GM23338 (cell line): ENCODE measurements around the gene SKP2. TPM values are rescaled to one million over a fixed set of nuclear protein-coding genes. Genes with fewer than 3 reads are reported as not detected.
A peak's percentile ranks its signal among the peaks of the same experiment; 100 is the strongest.

Source experiments
- ATAC-seq: fragments of 200-7000 bp; cut with Tn5 transposase; 3 replicates; pipeline ENCODE4 v1.9.1; 2020
- DNase-seq: peaks from one replicate; pipeline ENCODE4 v3.0.0-alpha.2; 2015; ENCODE audit warnings: low spot score
- H2AFZ ChIP-seq: fragments of 200-600 bp; sonication (generic); 2 replicates; pipeline ENCODE4 v1.8.0; 2016; ENCODE audit warnings: antibody characterized with exemption, mild to moderate bottlenecking, moderate library complexity
- H3F3A ChIP-seq: fragments of 200-600 bp; sonication (generic); replicated peaks from 2 replicates; pipeline ENCODE4 v1.8.0; 2017; ENCODE audit warnings: antibody characterized with exemption, mixed run types, low read depth
- H3K27ac ChIP-seq: fragments of 200-600 bp; sonication (generic); 2 replicates; pipeline ENCODE4 v1.6.1; 2016; ENCODE audit warnings: low read depth
- H3K27me3 ChIP-seq: fragments of 200-600 bp; sonication (generic); 2 replicates; pipeline ENCODE4 v1.8.0; 2016; ENCODE audit warnings: mild to moderate bottlenecking, mixed run types, moderate library complexity; ENCODE audit not compliant: insufficient read depth
- H3K36me3 ChIP-seq: fragments of 200-600 bp; sonication (generic); 2 replicates; pipeline ENCODE4 v1.8.0; 2016; ENCODE audit warnings: mild to moderate bottlenecking; ENCODE audit not compliant: insufficient read depth
- H3K4me1 ChIP-seq: fragments of 200-600 bp; sonication (generic); 2 replicates; pipeline ENCODE4 v1.8.0; 2016; ENCODE audit warnings: mild to moderate bottlenecking, moderate library complexity; ENCODE audit not compliant: insufficient read depth
- H3K4me2 ChIP-seq: fragments of 200-600 bp; sonication (generic); 2 replicates; pipeline ENCODE4 v1.7.1; 2017; ENCODE audit warnings: mixed run types
- H3K4me3 ChIP-seq: fragments of 200-600 bp; sonication (generic); 2 replicates; pipeline ENCODE4 v1.6.1; 2016; ENCODE audit warnings: mixed run types
- H3K79me2 ChIP-seq: fragments of 200-600 bp; sonication (generic); replicated peaks from 2 replicates; pipeline ENCODE4 v1.8.0; 2017; ENCODE audit warnings: mild to moderate bottlenecking; ENCODE audit not compliant: insufficient read depth
- H3K9me2 ChIP-seq: fragments of 200-600 bp; sonication (generic); 2 replicates; pipeline ENCODE4 v1.8.0; 2017; ENCODE audit not compliant: insufficient read depth
- H4K20me1 ChIP-seq: fragments of 200-600 bp; sonication (generic); replicated peaks from 2 replicates; pipeline ENCODE4 v1.8.0; 2017; ENCODE audit warnings: mild to moderate bottlenecking; ENCODE audit not compliant: insufficient read depth
- H3K27ac Mint-ChIP-seq: 2 replicates; pipeline ENCODE4 v1.8.0; 2020; ENCODE audit warnings: inconsistent platforms, mild to moderate bottlenecking, moderate library complexity, mixed read lengths
- H3K27me3 Mint-ChIP-seq: 3 replicates; pipeline ENCODE4 v1.8.0; 2022; ENCODE audit warnings: low read depth, mild to moderate bottlenecking, moderate library complexity, mixed read lengths, inconsistent platforms; ENCODE audit not compliant: insufficient read depth, poor library complexity
- H3K36me3 Mint-ChIP-seq: 3 replicates; pipeline ENCODE4 v1.8.0; 2021; ENCODE audit warnings: low read depth, mild to moderate bottlenecking, inconsistent platforms, moderate library complexity, mixed read lengths
- H3K4me1 Mint-ChIP-seq: 3 replicates; pipeline ENCODE4 v1.8.0; 2020; ENCODE audit warnings: mild to moderate bottlenecking, inconsistent platforms, mixed read lengths
- H3K4me3 Mint-ChIP-seq: 3 replicates; pipeline ENCODE4 v1.8.0; 2021; ENCODE audit warnings: moderate library complexity, mild to moderate bottlenecking, inconsistent platforms, mixed read lengths
- H3K9me3 Mint-ChIP-seq: 3 replicates; pipeline ENCODE4 v1.8.0; 2020; ENCODE audit warnings: moderate library complexity, mild to moderate bottlenecking, inconsistent platforms, mixed read lengths
- CREB1 ChIP-seq: fragments of 250-450 bp; sonication (Bioruptor Pico); IDR thresholded peaks from 2 replicates; pipeline ENCODE4 v1.5.0; 2020; ENCODE audit warnings: low read depth, mild to moderate bottlenecking, moderate library complexity
- CTCF ChIP-seq, 2 experiments: fragments of 200-600 bp in 1 of 2; sonication (generic) in 1 of 2; conservative IDR thresholded peaks; 2 replicates each; pipeline versions ENCODE4 v1.5.1 to v1.6.1; 2016 to 2017; ENCODE audit warnings: antibody characterized with exemption in 2 of 2, low read depth in 2 of 2, mild to moderate bottlenecking in 2 of 2, moderate library complexity in 1 of 2
- ETS1 ChIP-seq: IDR thresholded peaks from 2 replicates; pipeline ENCODE4 v1.6.1; 2016; ENCODE audit warnings: antibody characterized with exemption
- EZH2 ChIP-seq: fragments of 200-600 bp; sonication (generic); IDR thresholded peaks from one replicate; pipeline ENCODE4 v1.8.0; 2017; ENCODE audit warnings: antibody characterized with exemption, mild to moderate bottlenecking, low read depth; ENCODE audit not compliant: unreplicated experiment
- EZH2phosphoT487 ChIP-seq: fragments of 200-600 bp; sonication (generic); IDR thresholded peaks from one replicate; pipeline ENCODE4 v1.8.1; 2018; ENCODE audit warnings: antibody characterized with exemption; ENCODE audit not compliant: unreplicated experiment
- JUNB ChIP-seq: IDR thresholded peaks from one replicate; pipeline ENCODE4 v1.6.1; 2016; ENCODE audit warnings: antibody characterized with exemption; ENCODE audit not compliant: unreplicated experiment
- NANOG ChIP-seq: IDR thresholded peaks from 2 replicates; pipeline ENCODE4 v1.6.1; 2016; ENCODE audit warnings: antibody characterized with exemption, borderline replicate concordance
- POLR2AphosphoS5 ChIP-seq: IDR thresholded peaks from 2 replicates; pipeline ENCODE4 v1.6.1; 2016; ENCODE audit warnings: antibody characterized with exemption, low read depth
- REST ChIP-seq: IDR thresholded peaks from one replicate; pipeline ENCODE4 v1.6.1; 2018; ENCODE audit warnings: antibody characterized with exemption; ENCODE audit not compliant: unreplicated experiment
- STAT1 ChIP-seq: IDR thresholded peaks from one replicate; pipeline ENCODE4 v1.6.1; 2016; ENCODE audit warnings: antibody characterized with exemption; ENCODE audit not compliant: unreplicated experiment
- ZNF114 ChIP-seq: fragments of 250-450 bp; sonication (Bioruptor Pico); IDR thresholded peaks from 2 replicates; pipeline ENCODE4 v1.5.0; 2020; ENCODE audit warnings: mild to moderate bottlenecking, moderate library complexity
- ZNF331 ChIP-seq: fragments of 250-450 bp; sonication (Bioruptor Pico); IDR thresholded peaks from 2 replicates; pipeline ENCODE4 v1.5.0; 2020; ENCODE audit warnings: low read depth, mild to moderate bottlenecking, moderate library complexity
- ZNF462 ChIP-seq: fragments of 250-450 bp; sonication (Bioruptor Pico); IDR thresholded peaks from 2 replicates; pipeline ENCODE4 v1.5.0; 2020; ENCODE audit warnings: mild to moderate bottlenecking, moderate library complexity
- polyA plus RNA-seq: library from polyadenylated mRNA; unstranded; fragments of >200 nt; fragmentation: Nextera tagmentation; extraction: Ambion mirVana; gene quantifications from 2 replicates; pipeline ENCODE4 v1.2.1, GENCODE V29; 2016
- total RNA-seq: library from RNA; depleted of rRNA; stranded (reverse); fragments of >200 nt; shearing (Covaris generic); gene quantifications from 2 replicates; pipeline ENCODE4 v1.2.3, GENCODE V29; 2014

Gene SKP2
- total and polyA plus RNA-seq, 2 experiments from 2014 or later = 66.6 to 75.6 TPM

- H3K27ac ChIP-seq = no peak overlapping the region; the same call in 1 of the 2 replicates
- no peaks in the 10 kb centered on the region for H3K27me3 ChIP-seq
- no peaks in the 10 kb centered on the region for H3K4me1 Mint-ChIP-seq
- H3K4me3 Mint-ChIP-seq = no peak overlapping the region
- H2AFZ ChIP-seq = no peak overlapping the region
- peaks cover 45% of the 10 kb centered on the region for H3K36me3 ChIP-seq
- TF ChIP-seq CREB1 (CRISPR knock-in tag) (no peak), REST (no peak), ZNF114 (CRISPR knock-in tag) (no peak), JUNB (no peak), ZNF462 (no peak), NANOG (no peak), ZNF331 (no peak), ETS1 (no peak), POLR2AphosphoS5 (no peak), STAT1 (no peak), CTCF (conservative IDR thresholded peaks at IDR 0.05; ENCODE audit: low read depth in 2 of 2) (no peak), EZH2phosphoT487 (no peak), EZH2 (no peak)
- H3K9me2 ChIP-seq = no peaks in the 10 kb centered on the region
- no peaks in the 10 kb centered on the region for H3K27me3 Mint-ChIP-seq
- peaks cover 78% of the 10 kb centered on the region for H3K36me3 Mint-ChIP-seq
- ATAC-seq (no peak), DNase-seq (no peak)
- no peaks in the 10 kb centered on the region for H3F3A ChIP-seq
- peak overlapping the region; percentile 77 for H3K27ac Mint-ChIP-seq
- H3K4me3 ChIP-seq = no peak overlapping the region
- H3K4me1 ChIP-seq = no peaks in the 10 kb centered on the region
- H4K20me1 ChIP-seq = no peaks in the 10 kb centered on the region; the same call in 1 of the 2 replicates
- no peaks in the 10 kb centered on the region for H3K9me3 Mint-ChIP-seq
- no peaks in the 10 kb centered on the region for H3K79me2 ChIP-seq
- H3K4me2 ChIP-seq = no peak overlapping the region
These were observed 23.1 kb downstream of the SKP2 start for GRCh38 chr5:36175043-36175442.
